GM10847 (cell line): ENCODE results near the gene SGO2.
A peak's percentile ranks its signal among the peaks of the same experiment; 100 is the strongest.

Experiments used
- POLR2A ChIP-seq: IDR thresholded peaks from 2 replicates; pipeline ENCODE4 v1.6.1; 2011; ENCODE audit not compliant: insufficient read length; ENCODE audit errors: extremely low read depth

The SGO2 gene

GRCh38 chr2:200498402-200499162 is 27.4 kb upstream of the SGO2 start:
- no peak for TF ChIP-seq POLR2A

DNA sequence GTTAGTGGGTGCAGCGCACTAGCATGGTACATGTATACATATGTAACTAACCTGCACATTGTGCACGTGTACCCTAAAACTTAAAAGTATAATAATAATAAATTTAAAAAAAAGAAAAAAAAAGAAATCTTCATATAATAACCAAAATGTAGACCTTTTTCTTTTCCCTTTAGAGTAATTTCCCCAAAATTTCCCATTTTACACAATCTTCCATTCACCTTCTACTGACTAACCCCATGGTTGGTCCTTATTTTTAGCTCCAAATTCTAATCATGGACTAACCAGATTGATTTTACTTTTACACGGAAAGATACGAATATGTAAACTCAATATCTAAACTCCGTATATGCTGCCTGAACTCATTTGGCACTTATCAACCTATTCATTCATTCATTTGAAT is 23.8 kb upstream of the SGO2 start:
- no peak for TF ChIP-seq POLR2A

GRCh38 chr2:200506679-200507078 is 19.3 kb upstream of the SGO2 start:
- no peak for TF ChIP-seq POLR2A

DNA sequence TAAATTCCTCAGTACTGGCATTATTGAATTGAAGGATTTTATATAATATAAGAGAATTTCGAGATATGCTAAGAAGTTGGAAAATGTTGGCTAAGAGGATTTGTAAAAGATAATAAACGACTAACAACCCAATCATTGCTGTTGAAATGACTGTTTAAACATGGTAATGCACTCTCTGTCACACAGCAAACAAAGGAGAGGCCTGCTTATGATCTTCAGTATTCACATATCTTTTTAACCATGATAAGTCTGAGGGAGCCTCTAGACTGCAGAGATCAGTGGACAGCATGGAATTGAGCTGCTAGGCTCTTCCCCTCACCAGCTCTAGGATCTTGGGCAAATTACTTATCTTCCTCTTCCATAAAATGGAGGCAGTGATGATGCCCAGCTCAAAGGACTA is 18.8 kb upstream of the SGO2 start:
- no peak for TF ChIP-seq POLR2A

DNA sequence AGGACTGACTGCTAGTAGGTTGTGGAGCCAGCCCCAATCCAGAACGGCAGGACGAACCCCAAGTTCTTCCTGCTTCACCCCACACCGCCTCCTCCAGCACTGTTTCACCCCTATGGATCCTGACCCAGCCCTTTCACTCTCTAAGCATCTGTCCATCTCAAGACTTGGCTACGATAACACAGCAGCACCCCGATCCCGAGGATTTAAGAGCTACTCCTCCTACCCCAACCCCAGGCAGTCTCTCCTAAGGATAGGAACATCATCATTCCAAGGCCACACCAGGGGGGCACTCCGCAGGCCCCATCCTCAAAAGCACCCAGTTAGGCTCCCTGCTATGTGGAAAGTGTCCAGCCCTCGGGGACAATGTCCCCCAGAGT is 16.8 kb upstream of the SGO2 start:
- TF ChIP-seq POLR2A, result no peak

- peak; percentile 40 for TF ChIP-seq POLR2A
Observed at GRCh38 chr2:200509612-200510433, 16.2 kb upstream of the SGO2 start, which contains the start of gene KCTD18. Gene KCTD18 (minus strand): TSS chr2:200510068. CDS start chr2:200507016, 3,052 bp downstream.

DNA sequence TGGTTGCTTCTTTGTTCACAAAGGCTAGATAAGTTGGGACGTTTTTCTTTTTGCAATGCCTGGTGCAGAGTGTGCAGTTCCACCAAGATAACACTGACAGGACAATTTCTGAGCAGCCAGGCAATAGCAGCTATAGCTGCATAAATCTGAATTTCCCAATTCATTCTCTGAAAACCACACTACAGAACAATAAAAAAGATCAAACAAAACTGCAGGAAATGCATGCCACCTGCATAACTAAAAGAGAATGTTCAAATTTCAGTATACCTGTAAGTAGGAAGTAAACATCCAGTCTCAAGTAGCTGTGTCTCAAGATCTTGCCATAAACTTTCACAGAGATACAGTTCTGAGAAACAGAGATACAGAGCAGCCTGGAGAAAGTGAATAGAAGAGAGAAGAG is 10.9 kb upstream of the SGO2 start:
- TF ChIP-seq POLR2A, result no peak

DNA sequence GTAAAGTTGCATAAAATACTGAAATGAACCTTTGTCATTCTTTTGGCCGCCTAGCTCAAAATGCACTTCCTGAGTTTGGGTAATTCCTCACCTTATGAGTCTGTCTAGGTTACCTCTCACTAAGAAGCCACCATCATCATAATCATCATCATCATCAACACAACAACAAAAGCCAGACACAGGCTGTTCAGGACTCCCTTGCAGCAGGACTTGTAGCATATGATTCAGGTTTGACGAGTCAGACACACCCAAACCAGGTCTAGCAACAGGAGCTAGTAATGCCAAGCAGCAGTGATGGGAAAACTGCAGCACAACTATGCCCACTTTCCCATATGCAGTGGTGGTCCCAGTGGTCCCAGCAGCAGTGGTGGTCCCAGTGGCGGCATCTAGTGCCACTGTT is 2.8 kb upstream of the SGO2 start:
- no peak for TF ChIP-seq POLR2A

DNA sequence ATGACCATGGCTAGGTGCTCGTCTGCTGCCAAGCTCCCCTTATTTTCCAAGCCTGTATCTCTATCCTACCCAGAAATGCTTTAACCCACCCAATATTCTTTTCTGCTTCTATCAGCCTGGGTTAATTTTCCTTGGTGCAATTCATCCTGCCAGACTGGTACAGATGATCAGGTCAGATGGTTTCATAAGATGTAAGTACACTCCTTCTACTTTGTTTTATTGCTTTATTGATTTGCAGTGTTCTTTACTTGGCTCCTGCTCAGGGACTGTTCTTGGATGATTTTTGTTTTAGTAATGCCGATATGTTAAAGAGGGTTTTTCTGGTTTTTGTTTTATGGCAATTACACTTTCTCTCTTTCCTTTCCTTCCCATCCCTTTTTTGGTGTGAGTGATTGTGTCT is 2.4 kb upstream of the SGO2 start:
- TF ChIP-seq POLR2A, result no peak

DNA sequence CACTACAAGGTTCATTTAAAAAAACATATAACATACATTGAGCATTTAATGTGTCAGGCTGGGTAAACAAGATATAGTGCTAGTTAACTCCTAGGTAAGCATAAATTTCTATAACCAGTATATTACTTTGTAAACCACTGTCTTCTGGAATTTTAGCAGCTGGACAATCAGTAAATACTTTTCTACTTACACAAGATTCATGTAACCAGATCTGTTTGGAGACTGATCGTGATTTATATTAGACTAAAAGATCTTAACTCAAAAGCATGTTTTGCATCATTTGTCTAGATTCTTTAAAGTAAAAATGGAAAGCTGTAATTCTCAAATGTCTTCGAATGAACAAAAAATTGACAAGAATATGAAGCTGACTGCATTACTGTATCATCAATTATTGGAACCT is 941 bp upstream of the SGO2 start:
- TF ChIP-seq POLR2A, result no peak

GRCh38 chr2:200525551-200525881 is 491 bp upstream of the SGO2 start:
- no peak for TF ChIP-seq POLR2A

DNA sequence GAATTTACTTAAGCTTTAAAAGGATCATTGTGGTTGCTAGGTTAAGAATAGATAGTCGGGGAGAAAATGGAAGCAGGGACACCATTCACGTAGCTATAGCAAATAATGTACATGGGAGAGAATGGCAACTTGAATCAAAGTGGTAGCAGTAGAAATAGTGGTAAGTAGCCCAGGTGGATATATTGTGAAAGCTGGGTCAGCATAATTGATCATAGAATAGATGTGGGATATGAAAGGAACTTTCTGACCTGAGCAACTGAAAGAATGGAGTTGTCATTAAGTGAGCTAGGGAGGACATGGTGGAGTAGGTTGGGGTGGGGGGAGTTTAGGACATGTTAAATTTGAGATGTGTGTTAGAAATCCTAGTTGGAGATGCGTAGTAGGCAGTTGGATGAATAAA is 2.2 kb downstream of the SGO2 start:
- TF ChIP-seq POLR2A, result no peak

DNA sequence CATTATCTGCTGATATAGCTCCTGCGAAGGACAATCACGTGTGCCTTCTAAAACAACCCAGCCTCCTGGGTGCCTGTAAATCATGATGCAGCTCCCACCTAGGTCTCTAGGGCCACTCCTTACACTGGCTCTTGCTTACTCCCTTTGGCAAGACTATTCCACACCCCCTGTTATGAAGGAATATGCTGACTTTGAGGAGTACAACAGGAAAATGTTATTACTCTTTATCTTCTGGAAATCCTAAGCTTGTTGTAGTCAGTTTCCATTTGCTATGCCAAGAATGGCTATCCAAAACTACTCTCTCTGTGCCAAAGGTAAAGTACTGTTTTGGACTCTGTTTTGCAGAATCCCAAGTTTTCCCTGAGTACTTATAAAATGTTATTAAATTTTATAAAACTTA is 7.7 kb downstream of the SGO2 start:
- no peak for TF ChIP-seq POLR2A

- TF ChIP-seq POLR2A, result no peak
Observed at GRCh38 chr2:200534572-200534971, 8.6 kb downstream of the SGO2 start.

DNA sequence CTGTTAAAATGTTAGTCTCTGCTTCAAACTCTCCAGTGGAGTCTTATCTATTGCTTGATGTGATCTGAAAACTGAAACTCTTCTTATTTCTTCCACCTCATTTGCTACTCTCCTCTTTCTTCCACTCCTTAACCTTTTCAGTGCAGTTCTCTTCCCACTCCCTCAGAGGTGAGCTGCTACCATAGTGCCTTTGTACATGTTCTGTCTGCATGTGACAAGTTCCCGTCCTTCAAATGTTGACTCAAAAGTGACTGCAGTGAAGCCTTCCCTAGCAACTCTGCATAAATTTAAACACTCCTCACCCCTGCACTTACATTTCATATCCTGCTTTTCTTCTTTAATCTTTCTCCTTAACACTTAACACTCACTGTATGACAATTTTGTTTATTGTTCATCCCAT is 12.1 kb downstream of the SGO2 start:
- no peak for TF ChIP-seq POLR2A

DNA sequence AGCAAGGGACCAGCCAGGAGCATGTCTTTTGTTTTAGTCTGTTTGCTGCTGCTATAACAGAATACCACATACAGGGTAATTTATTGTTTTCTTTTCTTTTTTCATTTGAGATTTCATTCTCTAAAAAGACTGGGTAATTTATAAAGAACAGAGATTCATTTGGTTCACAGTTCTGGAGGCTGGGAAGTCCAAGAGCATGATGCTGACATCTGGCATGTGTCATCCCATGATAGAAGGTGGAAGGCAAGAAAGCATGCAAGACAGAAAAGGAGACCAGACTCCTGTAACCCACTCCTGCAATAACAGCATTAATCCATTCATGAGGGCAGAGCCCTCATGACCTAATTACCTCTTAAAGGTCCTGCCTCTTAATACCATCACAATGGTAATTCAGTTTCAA is 14.8 kb downstream of the SGO2 start:
- no peak for TF ChIP-seq POLR2A

DNA sequence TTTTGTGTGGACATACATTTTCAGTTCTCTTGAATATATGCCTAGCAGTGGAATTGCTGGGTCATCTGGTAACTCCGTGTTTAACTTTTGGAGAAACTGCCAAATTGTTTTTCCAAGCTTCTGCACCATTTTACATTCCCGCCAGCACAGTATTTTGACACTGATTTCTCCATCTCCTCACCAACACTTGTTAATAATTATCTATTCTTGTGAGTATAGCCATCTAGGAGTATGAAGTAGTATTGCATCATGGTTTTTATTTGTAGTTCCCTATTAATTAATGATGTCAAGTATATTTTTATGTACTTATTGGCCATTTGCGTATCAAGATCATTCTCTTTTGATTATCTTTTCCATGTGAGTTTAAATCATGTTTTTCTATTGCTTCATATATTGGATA is 41.9 kb downstream of the SGO2 start:
- TF ChIP-seq POLR2A, result no peak
